Mesothelial cell of epicardium (in vitro differentiated cells): ENCODE results near the gene LIPJ. TPM values are rescaled to one million over a fixed set of nuclear protein-coding genes. Genes with fewer than 3 reads are reported as not detected.

Source experiments
- DNase-seq, 2 experiments: peaks; one replicate each; pipeline ENCODE4 v3.0.0; 2021; ENCODE audit warnings: low spot score in 2 of 2; ENCODE audit not compliant: unreplicated experiment in 2 of 2
- H3K27ac Mint-ChIP-seq: 2 replicates; pipeline ENCODE4 v1.8.0; 2021; ENCODE audit warnings: mixed read lengths
- H3K27me3 Mint-ChIP-seq: 2 replicates; pipeline ENCODE4 v1.8.0; 2021; ENCODE audit warnings: low read depth, mixed read lengths
- H3K36me3 Mint-ChIP-seq: 2 replicates; pipeline ENCODE4 v1.8.0; 2021; ENCODE audit warnings: mixed read lengths
- H3K4me1 Mint-ChIP-seq: 2 replicates; pipeline ENCODE4 v1.8.0; 2021; ENCODE audit warnings: mixed read lengths
- H3K4me3 Mint-ChIP-seq: 2 replicates; pipeline ENCODE4 v1.8.0; 2021; ENCODE audit warnings: mild to moderate bottlenecking, moderate library complexity, mixed read lengths
- H3K9me3 Mint-ChIP-seq: 2 replicates; pipeline ENCODE4 v1.8.0; 2021; ENCODE audit warnings: mixed read lengths
- CTCF ChIP-seq: fragments of 200-600 bp; sonication (generic); IDR thresholded peaks from one replicate; pipeline ENCODE4 v1.5.0; 2021; ENCODE audit warnings: antibody characterized with exemption; ENCODE audit not compliant: unreplicated experiment
- total RNA-seq: library from RNA; stranded (reverse); gene quantifications from 3 replicates; pipeline ENCODE4 v1.2.1, GENCODE V29; 2021

Gene LIPJ
- total RNA-seq, 1 donor from 2014 or later = 0.22 TPM

- H3K27ac Mint-ChIP-seq = peak overlapping the region; percentile 51
- peaks cover 10% of the 10 kb centered on the region for H3K4me1 Mint-ChIP-seq
These were observed 4.2 kb upstream of the LIPJ start for GRCh38 chr10:88582411-88582805.

GRCh38 chr10:88582806-88583583 is 3.6 kb upstream of the LIPJ start, which contains the start of gene RNLS:
Gene RNLS (minus strand): TSS chr10:88583318.
- H3K27me3 Mint-ChIP-seq = peaks cover 14% of the 10 kb centered on the region
- H3K27ac Mint-ChIP-seq = peak within 1 kb of the TSS; percentile 94
- H3K36me3 Mint-ChIP-seq = peaks cover 2% of the 10 kb centered on the region
- TF ChIP-seq CTCF = peak; percentile 67
- H3K4me3 Mint-ChIP-seq = peak within 1 kb of the TSS; percentile 82
- peaks cover 19% of the 10 kb centered on the region for H3K9me3 Mint-ChIP-seq
- H3K4me1 Mint-ChIP-seq = peaks cover 10% of the 10 kb centered on the region
- DNase-seq = peak; percentile 39 to 68

More at GRCh38 chr10:88582411-88582805, 4.2 kb upstream of the LIPJ start:
- DNase-seq = no peak
- peak overlapping the region; percentile 82 for H3K4me3 Mint-ChIP-seq
- TF ChIP-seq CTCF = no peak
- peaks cover 2% of the 10 kb centered on the region for H3K36me3 Mint-ChIP-seq
- H3K27me3 Mint-ChIP-seq = peaks cover 16% of the 10 kb centered on the region
- H3K9me3 Mint-ChIP-seq = peaks cover 19% of the 10 kb centered on the region

GRCh38 chr10:88583584-88583957 is 3.0 kb upstream of the LIPJ start:
- no peak for TF ChIP-seq CTCF
- Mint-ChIP-seq H3K4me1 (peaks cover 10% of the 10 kb centered on the region), H3K27me3 (peaks cover 14% of the 10 kb centered on the region), H3K4me3 (peak overlapping the region; percentile 82), H3K27ac (peak overlapping the region; percentile 94), H3K36me3 (peaks cover 2% of the 10 kb centered on the region), H3K9me3 (peaks cover 19% of the 10 kb centered on the region)
- no peak for DNase-seq

- H3K9me3 Mint-ChIP-seq = no peaks in the 10 kb centered on the region
- H3K4me1 Mint-ChIP-seq = no peaks in the 10 kb centered on the region
- H3K27ac Mint-ChIP-seq = no peak overlapping the region
- no peak for TF ChIP-seq CTCF
- no peak for DNase-seq
- no peak overlapping the region for H3K4me3 Mint-ChIP-seq
- H3K27me3 Mint-ChIP-seq = peaks cover 18% of the 10 kb centered on the region
- H3K36me3 Mint-ChIP-seq = no peaks in the 10 kb centered on the region
These were observed 5.8 kb downstream of the LIPJ start for GRCh38 chr10:88592381-88592780.

GRCh38 chr10:88592906-88593305 is 6.3 kb downstream of the LIPJ start:
- TF ChIP-seq CTCF = no peak
- Mint-ChIP-seq H3K27me3 (peaks cover 20% of the 10 kb centered on the region), H3K36me3 (no peaks in the 10 kb centered on the region), H3K4me3 (no peak overlapping the region), H3K4me1 (no peaks in the 10 kb centered on the region), H3K9me3 (no peaks in the 10 kb centered on the region), H3K27ac (no peak overlapping the region)
- no peak for DNase-seq
